ENCODE measurements around the gene TSPAN18.

The TSPAN18 gene

GRCh38 chr11:44927174-44927661 lies 200.5 kb downstream of the TSPAN18 start:
- Histone ChIP-seq H3F3A (ENCODE audit: insufficient read depth, low read length) (no peaks in the 10 kb centered on the region), H3K4me3 (ENCODE audit: low read length) (no peak overlapping the region), H4K20me1 (ENCODE audit: insufficient read depth, low read length) (no peaks in the 10 kb centered on the region), H3K27me3 (replicated peaks; ENCODE audit: insufficient read depth, low read length) (peaks cover 15% of the 10 kb centered on the region; the same call in 1 of the 2 replicates), H3K79me2 (ENCODE audit: low read length) (no peaks in the 10 kb centered on the region), H2AFZ (ENCODE audit: low read length) (no peak overlapping the region), H3K9ac (ENCODE audit: low read length) (no peak overlapping the region), H3K9me3 (replicated peaks; ENCODE audit: insufficient read depth, low read length) (no peaks in the 10 kb centered on the region), H3K27ac (ENCODE audit: low read length) (no peak overlapping the region), H3K36me3 (replicated peaks; ENCODE audit: insufficient read depth, low read length) (no peaks in the 10 kb centered on the region), H3K9me2 (replicated peaks; ENCODE audit: insufficient read depth, low read length) (no peaks in the 10 kb centered on the region), H3K4me2 (ENCODE audit: low read depth, low read length) (peak overlapping the region; percentile 37; the same call in 1 of the 2 replicates), H3K4me1 (ENCODE audit: low read length) (no peaks in the 10 kb centered on the region)
- peak; percentile 66 for DNase-seq
- TF ChIP-seq EZH2phosphoT487 (IDR thresholded peaks at IDR 0.05; ENCODE audit: low read length) (no peak), CTCF (IDR thresholded peaks at IDR 0.05; ENCODE audit: low read length) (peak; percentile 88), EZH2 (optimal IDR thresholded peaks at IDR 0.05; ENCODE audit: low read depth, low read length) (no peak)

GRCh38 chr11:44928144-44928543 lies 201.4 kb downstream of the TSPAN18 start:
- no peak for DNase-seq
- Histone ChIP-seq H3K9ac (ENCODE audit: low read length) (no peak overlapping the region), H3K9me3 (replicated peaks; ENCODE audit: insufficient read depth, low read length) (no peaks in the 10 kb centered on the region), H3K4me3 (ENCODE audit: low read length) (no peak overlapping the region), H3K79me2 (ENCODE audit: low read length) (no peaks in the 10 kb centered on the region), H4K20me1 (ENCODE audit: insufficient read depth, low read length) (no peaks in the 10 kb centered on the region), H3K27me3 (replicated peaks; ENCODE audit: insufficient read depth, low read length) (peaks cover 15% of the 10 kb centered on the region; the same call in 1 of the 2 replicates), H3K36me3 (replicated peaks; ENCODE audit: insufficient read depth, low read length) (no peaks in the 10 kb centered on the region), H3K4me1 (ENCODE audit: low read length) (no peaks in the 10 kb centered on the region), H3K27ac (ENCODE audit: low read length) (no peak overlapping the region), H3F3A (ENCODE audit: insufficient read depth, low read length) (no peaks in the 10 kb centered on the region), H3K9me2 (replicated peaks; ENCODE audit: insufficient read depth, low read length) (no peaks in the 10 kb centered on the region), H2AFZ (ENCODE audit: low read length) (no peak overlapping the region), H3K4me2 (ENCODE audit: low read depth, low read length) (no peak overlapping the region)
- TF ChIP-seq CTCF (IDR thresholded peaks at IDR 0.05; ENCODE audit: low read length): no peak
- no peak for TF ChIP-seq EZH2phosphoT487 (IDR thresholded peaks at IDR 0.05; ENCODE audit: low read length)
- no peak for TF ChIP-seq EZH2 (optimal IDR thresholded peaks at IDR 0.05; ENCODE audit: low read depth, low read length)

- H3K9me2 ChIP-seq (replicated peaks; ENCODE audit: insufficient read depth, low read length): no peaks in the 10 kb centered on the region
- H3F3A ChIP-seq (ENCODE audit: insufficient read depth, low read length): no peaks in the 10 kb centered on the region
- no peaks in the 10 kb centered on the region for H3K79me2 ChIP-seq (ENCODE audit: low read length)
- H3K9me3 ChIP-seq (replicated peaks; ENCODE audit: insufficient read depth, low read length): no peaks in the 10 kb centered on the region
- H3K36me3 ChIP-seq (replicated peaks; ENCODE audit: insufficient read depth, low read length): no peaks in the 10 kb centered on the region
- H4K20me1 ChIP-seq (ENCODE audit: insufficient read depth, low read length): no peaks in the 10 kb centered on the region
- no peak overlapping the region for H3K27ac ChIP-seq (ENCODE audit: low read length)
- no peak overlapping the region for H2AFZ ChIP-seq (ENCODE audit: low read length)
- H3K9ac ChIP-seq (ENCODE audit: low read length): no peak overlapping the region
- no peak for DNase-seq
- H3K4me3 ChIP-seq (ENCODE audit: low read length): no peak overlapping the region
- no peak for TF ChIP-seq EZH2phosphoT487 (IDR thresholded peaks at IDR 0.05; ENCODE audit: low read length)
- no peak for TF ChIP-seq EZH2 (optimal IDR thresholded peaks at IDR 0.05; ENCODE audit: low read depth, low read length)
- no peak for TF ChIP-seq CTCF (IDR thresholded peaks at IDR 0.05; ENCODE audit: low read length)
- no peaks in the 10 kb centered on the region for H3K4me1 ChIP-seq (ENCODE audit: low read length)
- H3K27me3 ChIP-seq (replicated peaks; ENCODE audit: insufficient read depth, low read length): peaks cover 15% of the 10 kb centered on the region; the same call in 1 of the 2 replicates
- H3K4me2 ChIP-seq (ENCODE audit: low read depth, low read length): no peak overlapping the region
These were observed 202.1 kb downstream of the TSPAN18 start for GRCh38 chr11:44928816-44929215.
